Muscle layer of colon (tissue), 2 donors: ENCODE results near the gene TTC38.

Experiments
- H3K27ac ChIP-seq: one replicate; pipeline ENCODE4 v1.7.0; 2013; ENCODE audit warnings: low read depth, mild to moderate bottlenecking, low read length, moderate library complexity
- H3K27me3 ChIP-seq, 2 donors: one replicate each; pipeline ENCODE4 v1.7.0; 2013; ENCODE audit warnings: low read length in 2 of 2, mild to moderate bottlenecking in 2 of 2; ENCODE audit not compliant: insufficient read depth in 2 of 2, control insufficient read depth in 1 of 2
- H3K36me3 ChIP-seq: one replicate; pipeline ENCODE4 v1.7.0; 2013; ENCODE audit warnings: mild to moderate bottlenecking, low read length; ENCODE audit not compliant: insufficient read depth
- H3K4me1 ChIP-seq: one replicate; pipeline ENCODE4 v1.7.0; 2013; ENCODE audit warnings: mild to moderate bottlenecking, low read length; ENCODE audit not compliant: insufficient read depth
- H3K4me3 ChIP-seq, 2 donors: one replicate each; pipeline ENCODE4 v1.7.0; 2013; ENCODE audit warnings: low read length in 2 of 2, low read depth in 1 of 2, mild to moderate bottlenecking in 1 of 2, moderate library complexity in 1 of 2
- H3K9ac ChIP-seq: one replicate; pipeline ENCODE4 v1.7.0; 2013; ENCODE audit warnings: low read length
- H3K9me3 ChIP-seq: one replicate; pipeline ENCODE4 v1.7.0; 2013; ENCODE audit warnings: mild to moderate bottlenecking, low read length
- donor health status: abdominal sarcoma.
- donor health status: Adenocarcinoma of cecum.

TTC38 gene

GRCh38 chr22:46267431-46268279 lies at the start of gene TTC38:
Gene TTC38, plus strand, starts transcription at chr22:46268008. Its CDS starts 32 bp downstream, at chr22:46268040.
- H3K4me1 ChIP-seq = peaks cover 14% of the 10 kb centered on the region
- H3K27me3 ChIP-seq = no peaks in the 10 kb centered on the region
- peak within 1 kb of the TSS; percentile 86 to 88 for H3K4me3 ChIP-seq
- H3K36me3 ChIP-seq = peaks cover 10% of the 10 kb centered on the region
- H3K27ac ChIP-seq = peak within 1 kb of the TSS; percentile 84
- H3K9me3 ChIP-seq = no peaks in the 10 kb centered on the region
- peak within 1 kb of the TSS; percentile 61 for H3K9ac ChIP-seq

GRCh38 chr22:46219636-46220035 lies 48.2 kb upstream of the TTC38 start:
- Histone ChIP-seq H3K9ac (no peak overlapping the region), H3K36me3 (peaks cover 30% of the 10 kb centered on the region), H3K27me3 (no peaks in the 10 kb centered on the region), H3K9me3 (no peaks in the 10 kb centered on the region), H3K4me3 (no peak overlapping the region), H3K27ac (no peak overlapping the region), H3K4me1 (no peaks in the 10 kb centered on the region)

- Histone ChIP-seq H3K4me1 (no peaks in the 10 kb centered on the region), H3K36me3 (peaks cover 30% of the 10 kb centered on the region), H3K9me3 (no peaks in the 10 kb centered on the region), H3K27me3 (no peaks in the 10 kb centered on the region), H3K27ac (no peak overlapping the region), H3K9ac (no peak overlapping the region), H3K4me3 (no peak overlapping the region)
Measured at GRCh38 chr22:46220921-46221320, 46.9 kb upstream of the TTC38 start.

- H3K36me3 ChIP-seq = peaks cover 20% of the 10 kb centered on the region
- H3K9me3 ChIP-seq = no peaks in the 10 kb centered on the region
- H3K4me1 ChIP-seq = no peaks in the 10 kb centered on the region
- H3K27ac ChIP-seq = no peak overlapping the region
- no peak overlapping the region for H3K4me3 ChIP-seq
- H3K27me3 ChIP-seq = no peaks in the 10 kb centered on the region
- no peak overlapping the region for H3K9ac ChIP-seq
Measured at GRCh38 chr22:46224044-46224897, 43.5 kb upstream of the TTC38 start.

GRCh38 chr22:46224898-46225290 lies 42.9 kb upstream of the TTC38 start:
- Histone ChIP-seq H3K9ac (no peak overlapping the region), H3K9me3 (no peaks in the 10 kb centered on the region), H3K27ac (no peak overlapping the region), H3K36me3 (peaks cover 14% of the 10 kb centered on the region), H3K27me3 (no peaks in the 10 kb centered on the region), H3K4me3 (no peak overlapping the region), H3K4me1 (no peaks in the 10 kb centered on the region)

- H3K27ac ChIP-seq = no peak overlapping the region
- H3K36me3 ChIP-seq = peaks cover 8% of the 10 kb centered on the region
- no peak overlapping the region for H3K4me3 ChIP-seq
Measured at GRCh38 chr22:46225631-46226030, 42.2 kb upstream of the TTC38 start.

GRCh38 chr22:46226577-46226976 lies 41.2 kb upstream of the TTC38 start:
- no peaks in the 10 kb centered on the region for H3K4me1 ChIP-seq
- H3K9ac ChIP-seq = no peak overlapping the region
- no peak overlapping the region for H3K27ac ChIP-seq
- no peaks in the 10 kb centered on the region for H3K9me3 ChIP-seq
- H3K4me3 ChIP-seq = no peak overlapping the region
- no peaks in the 10 kb centered on the region for H3K27me3 ChIP-seq
- H3K36me3 ChIP-seq = no peaks in the 10 kb centered on the region

More at GRCh38 chr22:46225631-46226030, 42.2 kb upstream of the TTC38 start:
- Histone ChIP-seq H3K9ac (no peak overlapping the region), H3K4me1 (no peaks in the 10 kb centered on the region), H3K27me3 (no peaks in the 10 kb centered on the region), H3K9me3 (no peaks in the 10 kb centered on the region)

GRCh38 chr22:46229701-46230100 lies 38.1 kb upstream of the TTC38 start:
- no peak overlapping the region for H3K4me3 ChIP-seq
- no peak overlapping the region for H3K9ac ChIP-seq
- H3K4me1 ChIP-seq = no peaks in the 10 kb centered on the region
- H3K36me3 ChIP-seq = no peaks in the 10 kb centered on the region
- H3K27me3 ChIP-seq = no peaks in the 10 kb centered on the region
- H3K27ac ChIP-seq = no peak overlapping the region
- no peaks in the 10 kb centered on the region for H3K9me3 ChIP-seq

GRCh38 chr22:46230262-46230901 lies 37.4 kb upstream of the TTC38 start:
- H3K9ac ChIP-seq = no peak overlapping the region

GRCh38 chr22:46233231-46233630 lies 34.6 kb upstream of the TTC38 start:
- Histone ChIP-seq H3K36me3 (no peaks in the 10 kb centered on the region), H3K27me3 (no peaks in the 10 kb centered on the region), H3K9me3 (no peaks in the 10 kb centered on the region), H3K4me1 (peaks cover 12% of the 10 kb centered on the region), H3K4me3 (no peak overlapping the region), H3K27ac (no peak overlapping the region), H3K9ac (no peak overlapping the region)

More at GRCh38 chr22:46230262-46230901, 37.4 kb upstream of the TTC38 start:
- Histone ChIP-seq H3K36me3 (no peaks in the 10 kb centered on the region), H3K4me1 (no peaks in the 10 kb centered on the region), H3K9me3 (no peaks in the 10 kb centered on the region), H3K27me3 (no peaks in the 10 kb centered on the region), H3K27ac (no peak overlapping the region), H3K4me3 (no peak overlapping the region)

- H3K4me1 ChIP-seq = peaks cover 22% of the 10 kb centered on the region
- H3K27me3 ChIP-seq = no peaks in the 10 kb centered on the region
- no peak overlapping the region for H3K9ac ChIP-seq
- H3K27ac ChIP-seq = no peak overlapping the region
- no peaks in the 10 kb centered on the region for H3K9me3 ChIP-seq
- no peaks in the 10 kb centered on the region for H3K36me3 ChIP-seq
- H3K4me3 ChIP-seq = no peak overlapping the region
Measured at GRCh38 chr22:46234969-46235368, 32.8 kb upstream of the TTC38 start.
